Right cardiac atrium (tissue), 5 donors: Measurements from ENCODE around the gene RICTOR. TPM values are rescaled to one million over a fixed set of nuclear protein-coding genes. Genes with fewer than 3 reads are reported as not detected.

Experiments
- ATAC-seq, 2 donors: fragments of 200-7000 bp; cut with Tn5 transposase; one replicate each; pipeline versions ENCODE4 v1.8.0 to v1.9.1; 2020; ENCODE audit warnings: moderate library complexity in 2 of 2, mild to moderate bottlenecking in 1 of 2
- DNase-seq, 3 donors: peaks; one replicate each; pipeline ENCODE4 v3.0.0-alpha.2; 2020
- H3K27ac ChIP-seq: one replicate; pipeline ENCODE4 v1.5.1; 2013; ENCODE audit warnings: mild to moderate bottlenecking, low read length, control low read depth, moderate library complexity
- H3K27me3 ChIP-seq: one replicate; pipeline ENCODE4 v1.6.1; 2013; ENCODE audit not compliant: control insufficient read depth, insufficient read depth
- H3K4me1 ChIP-seq: one replicate; pipeline ENCODE4 v1.6.1; 2013; ENCODE audit warnings: low read length; ENCODE audit not compliant: control insufficient read depth, insufficient read depth
- H3K4me3 ChIP-seq: one replicate; pipeline ENCODE4 v1.5.1; 2013; ENCODE audit warnings: low read length, control low read depth
- H3K9me3 ChIP-seq: one replicate; pipeline ENCODE4 v1.6.1; 2013; ENCODE audit warnings: low read length; ENCODE audit not compliant: control insufficient read depth
- WGBS: extraction: QIAGEN DNeasy Blood & Tissue Kit; methylation state at CpG from one replicate; pipeline ENCODE4 v1.1.7; 2013; 5-methylcytosine and 5-hydroxymethylcytosine counted together
- intact Hi-C, 4 donors: fragments of 100-400 bp; cut with DNase I; formaldehyde crosslinking; loops; one replicate each; pipeline versions ENCODE4 v1.11.0 to v1.14.0; 2022 to 2023
- polyA plus RNA-seq: library from polyadenylated mRNA; stranded (reverse); fragments of 200-250 nt; gene quantifications from one replicate; pipeline ENCODE4 v1.2.3, GENCODE V29; 2013
- total RNA-seq, 4 donors: library from RNA; stranded (reverse); fragmentation: NEBNext Ultra II Directional; extraction: Animal tissue kit (Norgen Biotek cat#: 25700); gene quantifications; one replicate each; pipeline ENCODE4 v1.2.1, GENCODE V29; 2021
- donor health status: healthy with polysubstance abuse.
- donor health status: DM: no; HTN: yes; CAD: no.
- donor health status: DM: no; HTN: no; CAD: no.
- donor health status: DM: no; HTN: yes; CAD: no; lungs with severe emphysema.
- donor health status: DM: yes; HTN: yes; CAD: no.

Gene RICTOR
- total and polyA plus RNA-seq, 5 donors = 6.6 to 43.1 (median 28.8) TPM

DNA sequence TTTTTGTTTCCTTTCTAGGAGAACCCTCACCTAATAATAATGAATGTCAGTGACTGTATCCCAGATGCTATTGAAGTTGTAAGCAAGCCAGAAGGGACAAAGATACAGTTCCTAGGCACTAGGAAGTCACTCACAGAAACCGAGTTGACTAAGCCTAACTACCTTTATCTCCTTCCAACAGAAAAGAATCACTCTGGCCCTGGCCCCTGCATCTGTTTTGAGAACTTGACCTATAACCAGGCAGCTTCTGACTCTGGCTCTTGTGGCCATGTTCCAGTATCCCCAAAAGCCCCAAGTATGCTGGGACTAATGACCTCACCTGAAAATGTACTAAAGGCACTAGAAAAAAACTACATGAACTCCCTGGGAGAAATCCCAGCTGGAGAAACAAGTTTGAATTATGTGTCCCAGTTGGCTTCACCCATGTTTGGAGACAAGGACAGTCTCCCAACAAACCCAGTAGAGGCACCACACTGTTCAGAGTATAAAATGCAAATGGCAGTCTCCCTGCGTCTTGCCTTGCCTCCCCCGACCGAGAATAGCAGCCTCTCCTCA lies 141.3 kb downstream of the RICTOR start:
- DNase-seq = no peak
- H3K4me1 ChIP-seq = no peaks in the 10 kb centered on the region
- intact Hi-C loops = no loop called here
- H3K27me3 ChIP-seq = no peaks in the 10 kb centered on the region
- 84% methylated on average over 4 of the region's 4 CpGs for WGBS
- H3K9me3 ChIP-seq = peaks cover 7% of the 10 kb centered on the region
- no peak for ATAC-seq
- no peak overlapping the region for H3K27ac ChIP-seq
- no peak overlapping the region for H3K4me3 ChIP-seq

DNA sequence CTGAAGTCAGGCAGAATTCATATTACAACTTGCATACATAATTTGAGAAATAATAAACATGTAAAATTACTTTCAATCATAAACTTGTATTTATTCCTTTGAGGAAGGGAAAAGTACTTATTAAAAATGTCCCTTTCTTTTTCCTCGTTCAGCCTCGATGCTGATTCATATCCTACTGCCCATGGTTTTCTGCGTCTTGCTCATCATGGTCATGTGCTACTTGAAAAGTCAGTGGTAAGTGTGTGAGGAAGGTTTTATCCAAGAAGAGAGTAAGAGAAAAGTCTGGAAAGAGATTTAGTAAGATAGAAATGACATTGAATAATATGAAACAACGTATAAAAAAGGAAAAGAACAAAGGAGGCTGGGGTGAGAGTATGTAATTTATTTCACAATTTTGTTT lies 142.5 kb downstream of the RICTOR start:
- intact Hi-C loops = no loop called here
- no peak for ATAC-seq
- H3K27ac ChIP-seq = no peak overlapping the region
- H3K4me1 ChIP-seq = no peaks in the 10 kb centered on the region
- DNase-seq = no peak
- H3K4me3 ChIP-seq = no peak overlapping the region
- peaks cover 7% of the 10 kb centered on the region for H3K9me3 ChIP-seq
- H3K27me3 ChIP-seq = no peaks in the 10 kb centered on the region
- 91% methylated on average over 4 of the region's 4 CpGs for WGBS

DNA sequence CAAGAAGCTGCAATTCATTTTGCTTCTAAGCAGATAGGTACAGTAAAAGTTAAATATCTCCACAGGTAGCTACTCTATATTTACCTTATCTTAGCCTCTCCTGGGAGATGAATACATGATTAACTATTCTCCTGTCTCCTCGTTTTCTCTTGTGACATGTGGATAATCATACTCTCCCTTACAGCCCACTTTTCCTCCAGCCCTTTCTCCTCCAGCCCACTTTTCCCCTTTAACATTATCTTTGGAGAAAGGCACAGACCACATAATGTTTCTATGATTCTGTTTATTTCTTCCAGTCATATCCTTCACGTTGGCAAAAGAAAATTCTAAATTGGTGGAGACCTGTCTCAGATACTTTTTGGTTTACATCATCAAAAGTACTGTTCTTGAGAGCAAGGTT lies 144.4 kb downstream of the RICTOR start:
- Histone ChIP-seq H3K9me3 (peaks cover 2% of the 10 kb centered on the region), H3K27me3 (no peaks in the 10 kb centered on the region), H3K4me1 (no peaks in the 10 kb centered on the region), H3K27ac (no peak overlapping the region), H3K4me3 (no peak overlapping the region)
- intact Hi-C loops = no loop called here
- DNase-seq (no peak), ATAC-seq (no peak)
- 68% methylated on average over 2 of the region's 2 CpGs for WGBS

DNA sequence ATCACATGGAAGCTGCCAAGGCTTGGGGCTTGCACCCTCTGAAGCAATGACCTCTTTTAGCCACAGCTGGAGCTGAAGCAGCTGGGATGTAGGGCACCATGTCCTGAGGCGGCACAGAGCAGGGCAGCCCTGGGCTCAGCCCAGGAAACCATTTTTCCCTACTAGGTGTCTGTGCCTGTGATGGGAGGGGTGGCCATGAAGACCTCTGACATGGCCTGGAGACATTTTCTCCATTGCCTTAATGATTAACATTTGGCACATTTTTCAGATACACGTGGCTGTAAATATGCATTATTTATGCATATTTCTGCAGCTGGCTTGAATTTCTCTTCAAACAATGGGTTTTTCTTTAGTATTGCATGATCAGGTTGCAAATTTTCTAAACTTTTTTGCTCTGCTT lies 146.7 kb downstream of the RICTOR start:
- Histone ChIP-seq H3K4me3 (no peak overlapping the region), H3K27ac (no peak overlapping the region), H3K27me3 (no peaks in the 10 kb centered on the region), H3K4me1 (no peaks in the 10 kb centered on the region), H3K9me3 (peaks cover 2% of the 10 kb centered on the region)
- intact Hi-C loops = no loop called here
- ATAC-seq = no peak
- DNase-seq = no peak
- 95% methylated on average over 2 of the region's 2 CpGs for WGBS

DNA sequence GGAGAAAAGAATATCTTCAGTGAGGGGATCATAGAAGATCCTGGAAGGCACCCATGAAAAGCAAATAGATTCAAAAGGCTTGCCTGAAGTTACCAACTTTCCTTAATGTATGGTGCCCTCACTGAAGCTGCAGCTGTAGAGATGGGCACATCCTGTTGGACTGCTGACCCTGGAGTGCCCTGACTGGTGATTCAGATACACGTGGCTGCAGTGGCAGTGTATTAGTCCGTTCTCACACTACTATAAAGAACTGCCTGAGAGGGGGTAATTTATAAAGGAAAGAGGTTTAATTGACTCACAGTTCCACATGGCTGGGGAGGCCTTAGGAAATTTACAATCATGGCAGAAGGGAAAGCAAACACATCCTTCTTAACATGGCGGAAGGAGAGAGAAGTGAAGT lies 148.1 kb downstream of the RICTOR start:
- intact Hi-C loops = no loop called here

DNA sequence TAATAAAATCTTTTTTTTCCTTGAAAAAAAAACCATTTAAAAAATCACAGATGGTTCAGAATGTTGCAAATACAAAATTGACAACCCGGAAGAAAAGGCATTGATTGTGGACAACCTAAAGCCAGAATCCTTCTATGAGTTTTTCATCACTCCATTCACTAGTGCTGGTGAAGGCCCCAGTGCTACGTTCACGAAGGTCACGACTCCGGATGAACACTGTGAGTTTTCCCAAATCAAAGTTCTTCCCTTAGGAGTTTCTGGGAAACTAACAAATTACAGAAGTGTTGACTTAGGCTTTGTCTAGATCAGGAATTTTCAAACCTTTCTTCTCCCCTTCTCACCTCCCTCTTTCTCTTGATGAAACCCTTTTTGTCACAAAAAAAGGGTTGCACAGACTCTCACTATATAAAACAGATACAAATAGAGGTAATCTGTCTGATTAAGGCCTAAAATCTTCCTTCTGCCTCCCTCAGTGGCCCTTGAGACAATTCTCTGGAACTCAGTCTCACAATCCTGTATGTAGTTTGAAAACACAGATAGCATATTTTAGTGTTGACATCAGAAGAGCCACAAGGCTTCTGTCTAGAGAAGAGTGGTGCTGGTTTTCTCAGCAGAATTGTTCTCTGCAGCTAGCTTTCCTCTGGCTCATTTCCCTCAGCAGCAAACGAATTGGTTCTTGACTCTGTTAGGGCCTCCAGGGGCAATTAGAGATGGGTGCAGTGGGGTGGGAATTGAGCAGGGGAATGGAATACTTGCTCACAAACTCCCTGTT lies 148.9 kb downstream of the RICTOR start:
- Histone ChIP-seq H3K4me3 (no peak overlapping the region), H3K9me3 (no peaks in the 10 kb centered on the region), H3K4me1 (no peaks in the 10 kb centered on the region), H3K27me3 (no peaks in the 10 kb centered on the region), H3K27ac (peak overlapping the region; percentile 19)
- WGBS = 55% methylated on average over 6 of the region's 6 CpGs
- peak in 1 of 2 donors; percentile 50 for ATAC-seq
- intact Hi-C loops = no loop called here
- peak in 1 of 3 donors; percentile 50 for DNase-seq

More for the DNA sequence above, 148.1 kb downstream of the RICTOR start:
- ATAC-seq = no peak
- peaks cover under 1% of the 10 kb centered on the region for H3K9me3 ChIP-seq
- no peak overlapping the region for H3K27ac ChIP-seq
- whole genome bisulfite sequencing = 82% methylated on average over 3 of the region's 3 CpGs
- H3K4me3 ChIP-seq = no peak overlapping the region
- no peak for DNase-seq
- no peaks in the 10 kb centered on the region for H3K4me1 ChIP-seq
- H3K27me3 ChIP-seq = no peaks in the 10 kb centered on the region

DNA sequence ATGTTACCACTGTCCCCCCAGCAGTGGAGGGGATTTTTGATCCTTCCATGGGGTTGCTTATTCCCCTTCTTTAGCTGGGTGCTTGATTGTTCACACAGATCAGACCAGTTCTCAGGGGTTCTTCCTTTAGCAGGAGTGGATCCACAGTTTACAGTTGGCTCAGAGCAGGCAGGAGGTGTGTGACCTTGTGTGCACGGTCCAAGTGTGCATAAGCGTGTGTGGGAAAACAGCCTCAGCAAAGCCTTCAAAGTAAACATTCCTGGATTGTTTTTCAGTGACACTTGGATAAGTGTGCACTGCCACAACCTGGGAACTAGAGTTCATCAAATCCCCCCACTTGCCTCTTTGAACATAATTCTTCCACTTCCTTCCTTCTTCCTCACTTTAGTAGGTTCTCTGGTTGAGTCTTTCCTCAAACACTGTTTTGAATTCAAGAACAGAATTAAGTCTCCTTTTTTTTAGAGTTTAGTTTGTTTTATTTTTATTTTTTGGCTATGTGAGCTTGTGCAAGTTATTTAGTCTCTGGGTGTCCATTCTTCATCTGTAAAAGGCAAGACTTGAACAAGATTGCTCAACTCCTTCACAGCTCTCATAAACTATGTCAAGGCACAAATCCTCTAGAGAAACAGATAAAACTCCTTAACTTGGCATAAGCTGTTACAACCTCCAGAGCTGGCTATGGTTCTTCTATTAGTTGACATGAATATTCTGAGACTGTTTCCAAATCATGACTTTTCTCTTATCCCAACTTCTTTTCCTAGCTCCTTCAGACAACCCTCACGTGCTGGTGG lies 150.3 kb downstream of the RICTOR start:
- Histone ChIP-seq H3K4me3 (no peak overlapping the region), H3K27me3 (no peaks in the 10 kb centered on the region), H3K27ac (peak overlapping the region; percentile 43), H3K4me1 (peaks cover 1% of the 10 kb centered on the region), H3K9me3 (no peaks in the 10 kb centered on the region)
- peak; percentile 74 to 86 for ATAC-seq
- intact Hi-C loops = loop anchor here in 2 of 4 donors (5.0 kb wide), 2 partner anchors 77 to 92 kb away; partner anchors contain the start of gene OSMR (in 1 of the 2)
- WGBS = 66% methylated on average over 3 of the region's 3 CpGs
- no peak for DNase-seq

DNA sequence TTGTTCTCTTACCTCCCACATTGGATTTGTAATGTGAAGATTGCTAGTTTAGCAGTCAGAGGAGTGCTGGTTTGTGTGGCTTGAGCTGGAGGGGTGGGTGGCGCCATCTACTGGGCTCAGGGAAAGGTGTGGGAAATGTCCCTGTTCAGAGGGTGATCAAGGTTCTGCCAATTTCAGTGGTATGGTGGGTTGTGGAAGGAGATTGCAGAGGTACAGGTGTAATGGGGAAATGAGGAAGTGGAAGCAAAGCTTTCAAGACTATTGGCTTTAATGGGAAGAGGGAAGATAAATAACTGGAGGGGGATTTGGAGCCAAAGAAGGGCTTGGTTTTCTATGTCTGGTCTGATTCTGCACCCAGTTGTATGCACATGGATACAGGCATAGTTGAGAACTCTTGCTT lies 152.0 kb downstream of the RICTOR start:
- WGBS = 8% methylated on average over 1 of the region's 1 CpG
- no peak overlapping the region for H3K27ac ChIP-seq
- peaks cover 3% of the 10 kb centered on the region for H3K4me1 ChIP-seq
- no peaks in the 10 kb centered on the region for H3K27me3 ChIP-seq
- no peak overlapping the region for H3K4me3 ChIP-seq
- peak; percentile 60 to 67 for ATAC-seq
- H3K9me3 ChIP-seq = no peaks in the 10 kb centered on the region
- intact Hi-C loops = loop anchor here in 2 of 4 donors (5.0 kb wide), 2 partner anchors 75 to 90 kb away; partner anchors contain the start of gene OSMR (in 1 of the 2)
- peak; percentile 27 to 76 (median 72) for DNase-seq

DNA sequence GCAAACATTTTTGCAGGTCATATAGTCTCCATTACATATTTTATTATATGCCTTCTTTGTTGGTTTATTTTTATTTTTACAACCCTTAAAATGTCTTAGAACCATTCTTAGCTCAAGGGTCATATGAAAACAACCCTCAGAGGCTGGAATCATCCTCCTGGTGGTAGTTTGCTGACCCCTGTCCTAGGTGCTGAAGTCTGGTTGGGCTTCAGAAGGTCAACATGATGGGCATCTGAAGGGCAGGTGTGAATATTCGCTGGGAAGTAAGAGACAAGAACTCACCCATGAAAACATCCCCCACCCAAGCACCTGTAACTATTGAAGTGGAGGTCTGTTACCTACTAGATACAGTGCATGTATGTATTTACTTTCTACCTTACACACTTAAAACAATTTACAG lies 153.0 kb downstream of the RICTOR start:
- intact Hi-C loops = loop anchor here in 2 of 4 donors (5.0 kb wide), 2 partner anchors 74 to 89 kb away; partner anchors contain the start of gene OSMR (in 1 of the 2)
- Histone ChIP-seq H3K27ac (no peak overlapping the region), H3K4me3 (no peak overlapping the region), H3K9me3 (no peaks in the 10 kb centered on the region), H3K4me1 (peaks cover 3% of the 10 kb centered on the region), H3K27me3 (no peaks in the 10 kb centered on the region)
- 77% methylated on average over 1 of the region's 1 CpG for WGBS
- DNase-seq (peak in 1 of 3 donors; percentile 46), ATAC-seq (no peak)

DNA sequence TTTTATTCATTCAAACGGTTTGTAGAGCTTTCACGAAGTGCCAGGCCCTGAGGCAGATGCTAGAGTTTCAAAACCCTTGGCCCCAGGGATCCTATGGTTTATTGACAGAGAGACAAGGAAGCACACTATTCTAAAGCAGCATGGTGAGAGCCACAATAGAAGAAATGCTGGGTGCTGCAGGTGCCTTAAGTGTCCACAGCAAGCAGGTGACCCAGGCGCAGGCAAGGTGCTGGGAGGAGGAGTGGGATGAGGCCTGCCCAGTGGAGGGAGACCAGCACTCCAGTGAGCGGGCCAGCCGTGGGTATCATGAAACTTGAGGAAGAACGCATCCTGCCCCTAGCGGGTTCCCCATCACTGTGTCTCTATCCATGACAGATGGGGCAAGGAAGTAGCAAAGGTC lies 157.4 kb downstream of the RICTOR start:
- intact Hi-C loops = loop anchor here in 1 of 4 donors (10.0 kb wide), 1 partner anchor 82 kb away; no protein-coding TSS in a partner anchor
- peaks cover 3% of the 10 kb centered on the region for H3K4me1 ChIP-seq

DNA sequence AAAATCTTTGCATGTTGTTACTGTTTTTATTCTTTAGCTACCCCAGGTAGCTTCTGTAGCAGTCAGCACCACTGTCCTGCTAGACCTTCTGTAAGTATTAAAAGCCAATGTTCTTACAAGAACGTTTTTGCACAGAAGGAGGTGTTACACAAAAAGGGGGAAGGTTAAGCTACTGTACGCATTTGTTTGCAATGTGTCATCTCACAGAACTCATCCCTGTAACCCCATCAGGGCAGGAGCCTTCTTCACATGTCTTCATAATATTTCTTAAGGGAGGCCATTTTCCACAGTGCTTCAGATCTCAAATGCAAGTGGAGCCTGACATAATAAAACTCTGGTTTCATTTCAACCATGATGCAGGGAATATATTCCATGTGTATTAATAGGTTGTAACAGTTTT lies 160.5 kb downstream of the RICTOR start:
- H3K27ac ChIP-seq = no peak overlapping the region
- intact Hi-C loops = loop anchor here in 1 of 4 donors (10.0 kb wide), 1 partner anchor 79 kb away; no protein-coding TSS in a partner anchor
- no peak overlapping the region for H3K4me3 ChIP-seq
- WGBS = 79% methylated on average over 2 of the region's 2 CpGs
- no peak for DNase-seq
- H3K4me1 ChIP-seq = peaks cover 2% of the 10 kb centered on the region
- ATAC-seq = no peak
- no peaks in the 10 kb centered on the region for H3K9me3 ChIP-seq
- H3K27me3 ChIP-seq = no peaks in the 10 kb centered on the region

More for the DNA sequence above, 157.4 kb downstream of the RICTOR start:
- ATAC-seq (no peak), DNase-seq (no peak)
- no peak overlapping the region for H3K27ac ChIP-seq
- WGBS = 83% methylated on average over 7 of the region's 7 CpGs
- no peaks in the 10 kb centered on the region for H3K9me3 ChIP-seq
- no peak overlapping the region for H3K4me3 ChIP-seq
- no peaks in the 10 kb centered on the region for H3K27me3 ChIP-seq
